HEK293 (cell line): Measurements from ENCODE around the gene ORM2.

ENCODE experiments used
- CTCF ChIA-PET: fragments of 350-600 bp; formaldehyde crosslinking; extraction: SDS; loops from one replicate; lab custom pipeline; 2021; ENCODE audit warnings: antibody characterized with exemption; lab: Yijun Ruan, JAX
- POLR2A ChIA-PET: fragments of 300-600 bp; formaldehyde crosslinking; extraction: SDS; loops from one replicate; lab custom pipeline; 2020; ENCODE audit warnings: antibody characterized with exemption, inconsistent platforms; lab: Yijun Ruan, JAX
- H3K27ac ChIP-seq: fragments of 200-500 bp; sonication (Bioruptor generic); 2 replicates; pipeline ENCODE4 v1.5.1; 2014; ENCODE audit warnings: low read depth, low read length, control low read depth, inconsistent platforms; ENCODE audit errors: extremely low read depth
- H3K36me3 ChIP-seq, 2 experiments: fragments of 200-500 bp in 1 of 2; sonication (Bioruptor generic) in 1 of 2; 1 replicate in 1 of 2; 2 replicates in 1 of 2; pipeline ENCODE4 v1.5.1; 2014 to 2017; ENCODE audit warnings: inconsistent platforms in 2 of 2, low read length in 2 of 2; ENCODE audit not compliant: control insufficient read depth in 2 of 2, insufficient read depth in 1 of 2
- H3K4me1 ChIP-seq: fragments of 200-500 bp; sonication (Bioruptor generic); 2 replicates; pipeline ENCODE4 v1.5.1; 2014; ENCODE audit warnings: mild to moderate bottlenecking, low read length, inconsistent platforms; ENCODE audit not compliant: control insufficient read depth, insufficient read depth
- H3K4me3 ChIP-seq: 2 replicates; pipeline ENCODE4 v1.5.1; 2011; ENCODE audit warnings: low read depth, mild to moderate bottlenecking, control low read depth, low read length, moderate library complexity
- H3K9me3 ChIP-seq: fragments of 200-500 bp; sonication (Bioruptor generic); 2 replicates; pipeline ENCODE4 v1.5.1; 2014; ENCODE audit warnings: low read depth, low read length, inconsistent platforms; ENCODE audit not compliant: control insufficient read depth, insufficient read depth
- EGR2 ChIP-seq: fragments of 450-650 bp; formaldehyde crosslinking; IDR thresholded peaks from 2 replicates; pipeline ENCODE4 v1.5.1; 2016; ENCODE audit warnings: low read depth, missing biosample characterization, missing genetic modification characterization
- HOXD13 ChIP-seq: sonication (generic); formaldehyde crosslinking; IDR thresholded peaks from 2 replicates; pipeline ENCODE4 v1.8.0; 2022; ENCODE audit warnings: missing genetic modification reagents, borderline replicate concordance
- INSM2 ChIP-seq: fragments of 450-650 bp; formaldehyde crosslinking; IDR thresholded peaks from 2 replicates; pipeline ENCODE4 v1.5.1; 2016; ENCODE audit warnings: missing biosample characterization, missing genetic modification characterization
- MZF1 ChIP-seq: fragments of 450-650 bp; formaldehyde crosslinking; IDR thresholded peaks from 2 replicates; pipeline ENCODE4 v1.5.1; 2017; ENCODE audit warnings: missing biosample characterization, missing genetic modification characterization, borderline replicate concordance
- PRDM1 ChIP-seq: fragments of 450-650 bp; formaldehyde crosslinking; IDR thresholded peaks from 2 replicates; pipeline ENCODE4; 2016; ENCODE audit warnings: missing biosample characterization, missing genetic modification characterization
- PRDM4 ChIP-seq: fragments of 450-650 bp; formaldehyde crosslinking; IDR thresholded peaks from 2 replicates; pipeline ENCODE4 v1.5.1; 2017; ENCODE audit warnings: missing biosample characterization, missing genetic modification characterization
- PRDM6 ChIP-seq: fragments of 450-650 bp; formaldehyde crosslinking; IDR thresholded peaks from 2 replicates; pipeline ENCODE4 v1.5.1; 2017; ENCODE audit warnings: missing biosample characterization, missing genetic modification characterization
- YY1 ChIP-seq: fragments of 450-650 bp; formaldehyde crosslinking; IDR thresholded peaks from 2 replicates; pipeline ENCODE4 v1.5.1; 2018; ENCODE audit warnings: missing biosample characterization, missing genetic modification characterization
- ZNF23 ChIP-seq: fragments of 450-650 bp; formaldehyde crosslinking; IDR thresholded peaks from 2 replicates; pipeline ENCODE4 v1.5.1; 2016; ENCODE audit warnings: missing biosample characterization, missing genetic modification characterization, borderline replicate concordance
- ZNF398 ChIP-seq: fragments of 450-650 bp; formaldehyde crosslinking; IDR thresholded peaks from 2 replicates; pipeline ENCODE4 v1.5.1; 2017; ENCODE audit warnings: missing biosample characterization, missing genetic modification characterization
- ZNF521 ChIP-seq: fragments of 450-650 bp; formaldehyde crosslinking; IDR thresholded peaks from 2 replicates; pipeline ENCODE4 v1.5.1; 2017; ENCODE audit warnings: missing biosample characterization, mild to moderate bottlenecking, missing genetic modification characterization
- ZNF701 ChIP-seq: fragments of 450-650 bp; formaldehyde crosslinking; IDR thresholded peaks from 2 replicates; pipeline ENCODE4 v1.5.1; 2016; ENCODE audit warnings: missing biosample characterization, missing genetic modification characterization
- ZNF768 ChIP-seq: fragments of 450-650 bp; formaldehyde crosslinking; IDR thresholded peaks from 2 replicates; pipeline ENCODE4 v1.5.1; 2018; ENCODE audit warnings: missing biosample characterization, mild to moderate bottlenecking, missing genetic modification characterization
- ZSCAN16 ChIP-seq: fragments of 450-650 bp; formaldehyde crosslinking; IDR thresholded peaks from 2 replicates; pipeline ENCODE4 v1.5.1; 2016; ENCODE audit warnings: missing biosample characterization, missing genetic modification characterization

Gene ORM2

GRCh38 chr9:114365194-114365593 is 35.5 kb downstream of the ORM2 start (continued):
- TF ChIP-seq ZNF768 (tag by site-specific recombination) (no peak), ZNF701 (tag by site-specific recombination) (no peak)
- TF ChIP-seq, all 188 proteins: peak for 0

GRCh38 chr9:114366334-114367128 is 36.9 kb downstream of the ORM2 start:
- Histone ChIP-seq H3K36me3 (no peaks in the 10 kb centered on the region), H3K4me3 (no peak overlapping the region), H3K4me1 (no peaks in the 10 kb centered on the region), H3K27ac (no peak overlapping the region), H3K9me3 (no peaks in the 10 kb centered on the region)
- ChIA-PET POLR2A (interaction anchor here (1.0 kb wide), 1 partner anchor 24 kb away, joined by 3 read pairs; no protein-coding TSS in a partner anchor), CTCF (interaction anchor here (1.0 kb wide), 5 partner anchors 10 to 287 kb away, joined by 3 to 8 read pairs (median 3); no protein-coding TSS in a partner anchor)
- no peak for TF ChIP-seq EGR2
- peak; percentile 60; the same call in 1 of the 2 replicates for TF ChIP-seq ZNF398 (tag by site-specific recombination)
- TF ChIP-seq PRDM1 (tag by site-specific recombination), result 0 out of 2 replicates have a peak, but pooled peaks have one; percentile 29
- TF ChIP-seq PRDM6 (tag by site-specific recombination), result peak; percentile 60
- peak; percentile 34; the same call in 1 of the 2 replicates for TF ChIP-seq MZF1

GRCh38 chr9:114367366-114367765 is 37.7 kb downstream of the ORM2 start:
- Histone ChIP-seq H3K4me1 (no peaks in the 10 kb centered on the region), H3K36me3 (no peaks in the 10 kb centered on the region)
- CTCF ChIA-PET, result interaction anchor here (0.6 to 1.0 kb wide), 8 partner anchors 12 to 1429 kb away, joined by 3 to 4 read pairs (median 3); no protein-coding TSS in a partner anchor

More at GRCh38 chr9:114367366-114367765, 37.7 kb downstream of the ORM2 start:
- no peak for TF ChIP-seq HOXD13 (CRISPR knock-in tag)
- TF ChIP-seq ZNF23 (tag by site-specific recombination), result no peak
- no peak for TF ChIP-seq YY1
- TF ChIP-seq ZNF521 (tag by site-specific recombination), result no peak
- no peak for TF ChIP-seq INSM2
- no peak for TF ChIP-seq PRDM4 (tag by site-specific recombination)
- no peak for TF ChIP-seq ZSCAN16 (tag by site-specific recombination)
- no peak overlapping the region for H3K27ac ChIP-seq
- H3K4me3 ChIP-seq, result no peak overlapping the region
- no peaks in the 10 kb centered on the region for H3K9me3 ChIP-seq
- POLR2A ChIA-PET, result interaction anchor here (1.0 kb wide), 1 partner anchor 23 kb away, joined by 3 read pairs; no protein-coding TSS in a partner anchor
